ENCODE data around the gene OR52N4.
"Not testable (repeated sequence)": the region's sequence is repeated elsewhere in the genome, so short reads cannot be mapped to it uniquely, and the experiment has no call there.

The OR52N4 gene

DNA sequence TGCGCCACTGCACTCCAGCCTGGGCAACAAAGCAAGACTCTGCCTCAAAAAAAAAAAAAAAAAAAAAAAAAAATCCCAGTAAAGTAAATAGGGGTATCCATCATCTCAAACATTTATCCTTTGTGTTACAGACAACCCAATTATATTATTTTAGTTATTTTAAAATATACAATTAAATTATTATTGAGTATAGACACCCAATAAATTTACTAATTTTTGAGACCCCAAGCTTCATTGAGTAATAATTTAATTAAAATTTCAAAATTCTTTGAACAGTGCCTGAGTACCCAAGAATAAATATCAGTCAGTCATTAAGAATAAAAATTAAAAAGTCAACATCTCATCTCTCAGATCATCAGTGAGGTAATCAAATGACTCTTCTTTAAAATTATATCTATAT is at the start of gene OR52N4:
TSS of gene OR52N4 (plus strand) at position 301 of the 400 bp plus-strand sequence. CDS start 498 bp downstream, outside the sequence.
- DNase-seq = no peak

DNA sequence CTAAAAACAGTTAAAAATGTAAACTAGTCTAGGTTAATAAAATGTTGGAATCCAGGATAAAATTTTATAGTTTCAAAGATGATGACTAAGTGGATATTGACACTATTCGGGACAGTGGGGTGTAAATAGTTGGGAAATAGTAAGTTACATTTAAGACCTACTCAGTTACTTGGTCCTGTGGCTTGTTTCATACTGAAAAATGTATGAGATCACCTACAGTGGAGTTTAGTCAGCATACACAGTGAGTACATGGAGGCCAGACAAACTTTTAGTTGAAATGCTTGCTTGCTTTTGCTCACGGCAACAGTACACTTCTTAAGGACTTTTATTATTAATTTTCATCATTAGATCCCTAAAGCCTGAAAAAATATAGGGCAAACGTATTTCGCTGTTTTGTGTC is 48.4 kb upstream of the OR52N4 start:
- no peak for DNase-seq

DNA sequence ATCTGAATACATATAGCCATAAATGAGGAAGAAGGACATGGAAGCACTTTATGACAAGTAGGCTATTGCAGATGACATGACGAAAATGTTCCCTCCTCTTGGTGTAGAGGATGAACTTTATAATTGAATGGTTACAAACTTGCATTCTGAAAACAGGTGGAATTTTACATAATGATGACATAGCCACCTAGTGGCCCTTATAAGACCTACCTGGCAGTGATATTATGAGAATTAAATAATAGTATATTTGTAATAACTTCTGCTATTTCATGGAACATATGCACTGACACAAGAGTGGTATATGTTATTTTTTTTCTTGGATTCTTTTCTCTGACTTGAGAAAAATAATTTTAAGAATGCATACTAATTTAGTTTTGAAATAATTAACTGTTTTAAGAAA is 41.5 kb upstream of the OR52N4 start:
- no peak for DNase-seq

DNA sequence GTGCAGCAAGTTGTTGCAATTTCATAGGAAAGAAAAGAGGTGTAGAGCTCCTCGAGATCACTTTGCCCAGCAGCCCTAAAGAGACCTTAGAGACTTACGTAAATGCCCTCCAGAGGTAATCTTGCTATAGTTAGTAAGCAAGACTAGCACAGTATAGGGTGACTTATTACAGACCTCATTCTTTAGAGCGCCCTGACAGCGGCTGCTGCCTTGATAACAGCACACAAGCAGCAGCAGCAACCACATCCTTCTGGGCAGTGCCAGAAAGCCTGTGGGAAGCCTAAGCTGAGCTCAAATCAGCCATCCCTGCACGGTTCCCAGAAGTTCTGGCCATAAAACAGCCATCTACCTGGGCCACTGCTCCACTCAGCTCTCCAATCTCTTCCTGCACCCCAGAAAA is 40.3 kb upstream of the OR52N4 start:
- DNase-seq = no peak

- not testable (repeated sequence) for DNase-seq
Measured at GRCh38 chr11:5716518-5716917, 37.5 kb upstream of the OR52N4 start.

GRCh38 chr11:5719703-5720495 is 34.1 kb upstream of the OR52N4 start:
- DNase-seq = no peak

DNA sequence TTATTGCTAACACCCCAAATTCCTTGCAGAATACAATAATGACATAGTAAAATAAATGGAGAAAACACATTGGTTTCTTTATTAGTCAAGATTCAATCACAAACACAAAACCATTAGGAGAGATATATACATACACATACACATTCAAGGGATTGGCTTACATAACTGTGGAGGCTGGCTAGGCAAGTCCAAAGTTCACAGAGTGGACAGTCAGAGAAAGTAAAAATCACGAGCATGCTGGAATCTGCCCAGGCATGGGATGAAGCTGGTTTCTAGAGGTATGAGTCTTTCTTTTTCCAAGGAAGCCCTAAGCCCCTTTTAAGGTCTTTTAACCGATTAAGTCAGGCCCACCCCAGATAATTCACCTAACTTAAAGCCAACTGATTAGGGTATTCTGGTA is 31.4 kb upstream of the OR52N4 start:
- DNase-seq = no peak

- DNase-seq = no peak
Measured at GRCh38 chr11:5726351-5726750, 27.7 kb upstream of the OR52N4 start.

DNA sequence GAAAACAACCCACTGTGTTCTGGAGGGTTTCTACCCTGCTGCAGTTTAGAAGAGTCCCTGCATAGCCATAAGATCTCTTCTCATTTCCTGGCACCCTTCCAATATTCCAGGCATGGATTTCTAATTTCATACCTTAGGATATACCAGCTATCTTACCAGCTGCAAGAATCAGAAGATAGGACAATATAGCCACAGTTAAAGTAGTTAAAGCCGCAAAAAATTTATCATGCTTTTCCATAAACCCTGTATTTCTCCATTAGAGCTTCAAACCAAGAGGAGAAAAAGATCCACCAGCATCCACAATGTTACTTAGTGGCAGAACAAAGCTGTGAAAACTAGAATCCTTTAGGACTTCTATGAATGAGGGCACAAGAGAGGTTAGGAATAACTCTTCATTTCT is 26.4 kb upstream of the OR52N4 start:
- no peak for DNase-seq

GRCh38 chr11:5736396-5736795 is 17.6 kb upstream of the OR52N4 start, which contains the start of gene OR56B1:
Gene OR56B1 (plus strand): TSS chr11:5736448. CDS start chr11:5736517, 69 bp downstream.
- DNase-seq = no peak

GRCh38 chr11:5737091-5737490 is 17.0 kb upstream of the OR52N4 start:
- DNase-seq = no peak

- no peak for DNase-seq
Measured at GRCh38 chr11:5737670-5738392, 16.2 kb upstream of the OR52N4 start.

GRCh38 chr11:5738431-5738830 is 15.6 kb upstream of the OR52N4 start:
- no peak for DNase-seq

GRCh38 chr11:5746614-5747013 is 7.4 kb upstream of the OR52N4 start:
- no peak for DNase-seq

- no peak for DNase-seq
Measured at GRCh38 chr11:5749836-5750235, 4.2 kb upstream of the OR52N4 start.

GRCh38 chr11:5767056-5767455 is 13.0 kb downstream of the OR52N4 start:
- DNase-seq = no peak

DNA sequence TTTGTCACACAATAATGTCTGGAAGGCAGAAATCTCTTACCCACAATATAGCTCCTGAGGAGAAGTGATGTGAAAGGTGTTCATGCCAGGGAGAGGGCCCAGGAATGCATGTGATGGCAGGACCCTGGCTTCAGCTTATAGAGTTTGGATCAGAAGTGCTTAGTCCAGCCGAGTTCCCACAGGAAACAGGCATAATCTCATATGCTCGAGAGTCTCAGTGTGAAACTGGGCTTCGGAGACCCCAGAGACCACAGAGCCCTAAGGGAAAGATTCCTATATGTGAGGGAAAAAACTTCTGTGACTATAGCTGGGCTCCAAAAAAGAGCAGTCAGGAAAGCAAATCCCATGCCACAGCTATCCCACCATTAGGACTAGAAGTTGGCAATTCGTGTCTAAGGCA is 29.2 kb downstream of the OR52N4 start, which contains the start of gene OR52N5:
TSS of gene OR52N5 (minus strand) at position 101 of the 400 bp plus-strand sequence. CDS start 4,721 bp downstream, outside the sequence.
- no peak for DNase-seq

GRCh38 chr11:5791165-5791564 is 37.1 kb downstream of the OR52N4 start, which contains the start of gene OR52N1:
Gene OR52N1 (minus strand): TSS chr11:5791265. CDS start chr11:5788816, 2,449 bp downstream.
- no peak for DNase-seq

- no peak for DNase-seq
Measured at GRCh38 chr11:5796541-5796940, 42.5 kb downstream of the OR52N4 start.

- no peak for DNase-seq
Measured at GRCh38 chr11:5803982-5804381, 49.9 kb downstream of the OR52N4 start.
